B cell (primary cell): ENCODE data around the gene TBC1D10A. TPM values are rescaled to one million over a fixed set of nuclear protein-coding genes. Genes with fewer than 3 reads are reported as not detected.

ENCODE experiments used
- ATAC-seq: fragments of 200-7000 bp; cut with Tn5 transposase; one replicate; pipeline ENCODE4 v1.10.0; 2021; ENCODE audit warnings: low read depth, mild to moderate bottlenecking, moderate number of reproducible peaks, moderate library complexity
- CTCF ChIA-PET: fragments of 350-600 bp; sonication (Branson Sonifier 250); formaldehyde crosslinking; loops from one replicate; lab custom pipeline; 2021; ENCODE audit warnings: antibody characterized with exemption, inconsistent platforms; lab: Charles Lee
- POLR2A ChIA-PET: fragments of 350-600 bp; sonication (Branson Sonifier 250); formaldehyde crosslinking; loops from one replicate; lab custom pipeline; 2021; ENCODE audit warnings: antibody characterized with exemption; lab: Charles Lee
- DNase-seq: peaks from one replicate; pipeline ENCODE4 v3.0.0; 2013
- H2AFZ ChIP-seq: 2 replicates; pipeline ENCODE4 v1.6.1; 2012; ENCODE audit warnings: mild to moderate bottlenecking, low read depth, low read length; ENCODE audit not compliant: insufficient read depth, poor library complexity, severe bottlenecking
- H3K27ac ChIP-seq, 2 donors: 1 replicate in 1 of 2; 2 replicates in 1 of 2; pipeline ENCODE4 v1.5.1; 2012 to 2013; ENCODE audit warnings: low read length in 2 of 2, mild to moderate bottlenecking in 2 of 2, moderate library complexity in 1 of 2
- H3K27me3 ChIP-seq, 4 experiments: fragments of 200-600 bp in 1 of 4; sonication (generic) in 1 of 4; replicated peaks in 1 of 4; 1 replicate in 2 of 4; 2 replicates in 2 of 4; pipeline versions ENCODE4 v1.6.1 to v1.7.0; 2013 to 2016; ENCODE audit warnings: low read length in 3 of 4, mild to moderate bottlenecking in 2 of 4, mixed read lengths in 1 of 4, moderate library complexity in 1 of 4; ENCODE audit not compliant: insufficient read depth in 4 of 4, control insufficient read depth in 3 of 4; ENCODE audit errors: control extremely low read depth in 1 of 4
- H3K36me3 ChIP-seq, 2 experiments: replicated peaks in 1 of 2; 1 replicate in 1 of 2; 2 replicates in 1 of 2; pipeline versions ENCODE4 v1.6.1 to v1.7.1; 2013; ENCODE audit warnings: low read length in 1 of 2; ENCODE audit not compliant: insufficient read depth in 2 of 2, control insufficient read depth in 1 of 2; ENCODE audit errors: control extremely low read depth in 1 of 2, extremely low read depth in 1 of 2
- H3K4me1 ChIP-seq, 2 donors: fragments of 200-600 bp in 1 of 2; sonication (generic) in 1 of 2; 1 replicate in 1 of 2; 2 replicates in 1 of 2; pipeline versions ENCODE4 v1.5.1 to v1.6.1; 2013 to 2017; ENCODE audit warnings: low read length in 2 of 2; ENCODE audit not compliant: control insufficient read depth in 2 of 2, insufficient read depth in 2 of 2
- H3K4me2 ChIP-seq: replicated peaks from 2 replicates; pipeline ENCODE3; 2012; ENCODE audit warnings: mild to moderate bottlenecking, low read depth, low read length; ENCODE audit not compliant: poor library complexity, severe bottlenecking
- H3K4me3 ChIP-seq, 5 experiments: fragments of 200-600 bp in 1 of 5; sonication (generic) in 1 of 5; 1 replicate in 3 of 5; 2 replicates in 2 of 5; pipeline versions ENCODE4 v1.5.1 to v1.7.0; 2011 to 2016; ENCODE audit warnings: low read length in 4 of 5, mild to moderate bottlenecking in 4 of 5, low read depth in 2 of 5, control low read depth in 1 of 5, moderate library complexity in 1 of 5; ENCODE audit not compliant: insufficient read depth in 1 of 5; ENCODE audit errors: control extremely low read depth in 1 of 5, extremely low read depth in 1 of 5
- H3K79me2 ChIP-seq: fragments of 200-600 bp; sonication (generic); one replicate; pipeline ENCODE4 v1.6.0; 2016; ENCODE audit warnings: low read length; ENCODE audit not compliant: control insufficient read depth, insufficient read depth
- H3K9ac ChIP-seq: fragments of 200-600 bp; sonication (generic); 2 replicates; pipeline ENCODE4 v1.6.1; 2017; ENCODE audit warnings: mild to moderate bottlenecking, low read length, moderate library complexity
- H3K9me3 ChIP-seq, 3 donors: one replicate each; pipeline versions ENCODE4 v1.6.1 to v1.7.1; 2013; ENCODE audit warnings: low read length in 2 of 3; ENCODE audit not compliant: control insufficient read depth in 2 of 3, insufficient read depth in 1 of 3; ENCODE audit errors: control extremely low read depth in 1 of 3
- H4K20me1 ChIP-seq: 2 replicates; pipeline ENCODE4 v1.6.0; 2012; ENCODE audit warnings: mild to moderate bottlenecking, low read length; ENCODE audit not compliant: insufficient read depth, control insufficient read depth, poor library complexity, severe bottlenecking
- H3K27ac Mint-ChIP-seq: one replicate; pipeline ENCODE4 v1.8.0; 2021; ENCODE audit warnings: mixed read lengths
- H3K27me3 Mint-ChIP-seq: one replicate; pipeline ENCODE4 v1.8.0; 2021; ENCODE audit warnings: mixed read lengths
- H3K4me1 Mint-ChIP-seq: one replicate; pipeline ENCODE4 v1.8.0; 2021; ENCODE audit warnings: mixed read lengths
- H3K4me3 Mint-ChIP-seq: one replicate; pipeline ENCODE4 v1.8.0; 2021; ENCODE audit warnings: mixed read lengths
- H3K9me3 Mint-ChIP-seq: one replicate; pipeline ENCODE4 v1.8.0; 2022; ENCODE audit warnings: mixed read lengths; ENCODE audit not compliant: insufficient read depth
- CTCF ChIP-seq: fragments of 200-600 bp; IDR thresholded peaks from one replicate; pipeline ENCODE4 v1.8.0; 2022; ENCODE audit warnings: antibody characterized with exemption, mild to moderate bottlenecking
- EZH2 ChIP-seq: IDR thresholded peaks from 2 replicates; pipeline ENCODE4 v1.6.1; 2012; ENCODE audit warnings: borderline replicate concordance, low read depth, mild to moderate bottlenecking, moderate library complexity, low read length; ENCODE audit not compliant: insufficient read depth, poor library complexity, severe bottlenecking
- WGBS: methylation state at CpG from one replicate; pipeline ENCODE4 v1.1.5; 2013; ENCODE audit warnings: missing lambda C conversion rate; ENCODE audit not compliant: insufficient coverage; 5-methylcytosine and 5-hydroxymethylcytosine counted together
- intact Hi-C: fragments of 100-400 bp; cut with micrococcal nuclease; formaldehyde crosslinking; loops from one replicate; pipeline ENCODE4 v1.10.0; 2022
- polyA plus RNA-seq: library from polyadenylated mRNA; depleted of rRNA; stranded (reverse); fragments of >200 nt; gene quantifications from 2 replicates; pipeline ENCODE4 v1.2.3, GENCODE V29; 2012
- total RNA-seq, 2 donors: library from RNA; stranded (reverse); fragments of 120-200 nt in 1 of 2; gene quantifications; 1 replicate in 1 of 2; 2 replicates in 1 of 2; pipeline versions ENCODE4 v1.2.3 to v1.2.4, GENCODE V29; 2013 to 2022

Gene TBC1D10A
- total and polyA plus RNA-seq, 2 donors (not counting 1 experiment from before 2014, with no cell fraction given): 45.2 to 58.4 TPM

GRCh38 chr22:30318799-30319419 is 7.8 kb downstream of the TBC1D10A start:
- Histone ChIP-seq H3K79me2 (peaks cover 98% of the 10 kb centered on the region), H3K9ac (no peak overlapping the region), H3K36me3 (peaks cover 0 to 41% of the 10 kb centered on the region in 2 experiments), H3K27me3 (no peaks in the 10 kb centered on the region), H3K9me3 (no peaks in the 10 kb centered on the region), H3K4me3 (no peak overlapping the region), H2AFZ (no peak overlapping the region), H3K4me2 (no peak overlapping the region), H4K20me1 (peaks cover 55% of the 10 kb centered on the region), H3K4me1 (peaks cover 32 to 54% of the 10 kb centered on the region in 2 donors), H3K27ac (peak overlapping the region in 1 of 2 donors; percentile 23)
- CTCF ChIA-PET: interaction anchor here (0.8 to 19.2 kb wide), 3 partner anchors 29 to 68 kb away, joined by 3 to 229 read pairs (median 3); partner anchors contain the start of genes CASTOR1 and RNF215
- Mint-ChIP-seq H3K4me3 (no peak overlapping the region), H3K4me1 (peaks cover 77% of the 10 kb centered on the region), H3K27ac (peak overlapping the region; percentile 33), H3K27me3 (no peaks in the 10 kb centered on the region), H3K9me3 (no peaks in the 10 kb centered on the region)
- TF ChIP-seq CTCF (no peak), EZH2 (no peak)
- POLR2A ChIA-PET: no interaction called here
- ATAC-seq: no peak
- intact Hi-C loops: no loop called here
- 99% methylated on average over 7 of the region's 7 CpGs for whole genome bisulfite sequencing
- DNase-seq: no peak

- H3K27me3 Mint-ChIP-seq: no peaks in the 10 kb centered on the region
- peaks cover 39 to 55% of the 10 kb centered on the region in 2 donors for H3K4me1 ChIP-seq
- H3K27me3 ChIP-seq: no peaks in the 10 kb centered on the region
- no peak overlapping the region for H3K9ac ChIP-seq
- ATAC-seq (no peak), DNase-seq (no peak)
- H3K4me1 Mint-ChIP-seq: peaks cover 77% of the 10 kb centered on the region
- H3K4me3 ChIP-seq: no peak overlapping the region
- intact Hi-C loops: no loop called here
- ChIA-PET CTCF (interaction anchor here (19.2 kb wide), 1 partner anchor 28 kb away, joined by 229 read pairs; the partner anchor contains the start of gene CASTOR1), POLR2A (no interaction called here)
- 100% methylated on average over 1 of the region's 1 CpG for WGBS
- no peaks in the 10 kb centered on the region for H3K9me3 Mint-ChIP-seq
- H2AFZ ChIP-seq: no peak overlapping the region
- peak overlapping the region; percentile 7 for H3K27ac Mint-ChIP-seq
- H4K20me1 ChIP-seq: peaks cover 44% of the 10 kb centered on the region
- TF ChIP-seq CTCF (no peak), EZH2 (no peak)
- no peak overlapping the region for H3K27ac ChIP-seq
- no peak overlapping the region for H3K4me3 Mint-ChIP-seq
- H3K79me2 ChIP-seq: peaks cover 96% of the 10 kb centered on the region
- peaks cover 0 to 35% of the 10 kb centered on the region in 2 experiments for H3K36me3 ChIP-seq
- no peak overlapping the region for H3K4me2 ChIP-seq
- H3K9me3 ChIP-seq: no peaks in the 10 kb centered on the region
These were observed 9.0 kb downstream of the TBC1D10A start for GRCh38 chr22:30317778-30318177.
